ENCODE data around the gene HOXC6. TPM values are rescaled to one million over a fixed set of nuclear protein-coding genes. Genes with fewer than 3 reads are reported as not detected.

HOXC6 gene
- total RNA-seq, 2 experiments from 2014 or later: not detected

- no peaks in the 10 kb centered on the region for H3K9me3 Mint-ChIP-seq
- H3K27me3 Mint-ChIP-seq: peaks cover 99% of the 10 kb centered on the region
- ChIA-PET POLR2A (no interaction called here), CTCF (interaction anchor here (1.4 to 1.9 kb wide), 2 partner anchors 9 to 12 kb away, joined by 5 read pairs; partner anchors contain the start of gene HOXC10)
- peak overlapping the region; percentile 45 for H3K4me3 Mint-ChIP-seq
- H3K27ac Mint-ChIP-seq: peak overlapping the region; percentile 62
- H3K36me3 Mint-ChIP-seq (ENCODE audit: low read depth): no peaks in the 10 kb centered on the region
- H3K4me1 Mint-ChIP-seq: peaks cover 31% of the 10 kb centered on the region
- no peak for DNase-seq
These were observed 34.3 kb upstream of the HOXC6 start for GRCh38 chr12:53994009-53994263.

- peaks cover 99% of the 10 kb centered on the region for H3K27me3 Mint-ChIP-seq
- no peaks in the 10 kb centered on the region for H3K9me3 Mint-ChIP-seq
- ChIA-PET CTCF (interaction anchor here (1.9 kb wide), 1 partner anchor 12 kb away, joined by 5 read pairs; no protein-coding TSS in a partner anchor), POLR2A (no interaction called here)
- no peak for DNase-seq
- H3K4me3 Mint-ChIP-seq: peak overlapping the region; percentile 45
- H3K27ac Mint-ChIP-seq: peak overlapping the region; percentile 62
- H3K36me3 Mint-ChIP-seq (ENCODE audit: low read depth): no peaks in the 10 kb centered on the region
- peaks cover 26% of the 10 kb centered on the region for H3K4me1 Mint-ChIP-seq
These were observed 33.8 kb upstream of the HOXC6 start for GRCh38 chr12:53994264-53995001.

- DNase-seq: no peak
- H3K4me3 Mint-ChIP-seq: peak overlapping the region; percentile 38
- ChIA-PET POLR2A (no interaction called here), CTCF (no interaction called here)
- peak overlapping the region; percentile 57 for H3K27ac Mint-ChIP-seq
- no peaks in the 10 kb centered on the region for H3K9me3 Mint-ChIP-seq
- H3K36me3 Mint-ChIP-seq (ENCODE audit: low read depth): no peaks in the 10 kb centered on the region
- H3K27me3 Mint-ChIP-seq: peaks cover 99% of the 10 kb centered on the region
- H3K4me1 Mint-ChIP-seq: peaks cover 21% of the 10 kb centered on the region
These were observed 33.2 kb upstream of the HOXC6 start for GRCh38 chr12:53995002-53995377.

- Mint-ChIP-seq H3K27me3 (peaks cover 98% of the 10 kb centered on the region), H3K4me3 (peak overlapping the region; percentile 54), H3K36me3 (ENCODE audit: low read depth) (no peaks in the 10 kb centered on the region), H3K27ac (no peak overlapping the region), H3K9me3 (no peaks in the 10 kb centered on the region), H3K4me1 (peaks cover 17% of the 10 kb centered on the region)
- ChIA-PET POLR2A (no interaction called here), CTCF (interaction anchor here (1.1 to 1.2 kb wide), 2 partner anchors 28 to 196 kb away, joined by 3 read pairs; no protein-coding TSS in a partner anchor)
- no peak for DNase-seq
These were observed 32.6 kb upstream of the HOXC6 start for GRCh38 chr12:53995378-53996239.

- H3K9me3 Mint-ChIP-seq: no peaks in the 10 kb centered on the region
- CTCF ChIA-PET: interaction anchor here (0.8 to 1.2 kb wide), 4 partner anchors 10 to 211 kb away, joined by 3 to 4 read pairs (median 3); no protein-coding TSS in a partner anchor
- H3K27me3 Mint-ChIP-seq: peaks cover 98% of the 10 kb centered on the region
- no peaks in the 10 kb centered on the region for H3K36me3 Mint-ChIP-seq (ENCODE audit: low read depth)
- DNase-seq: no peak
- H3K27ac Mint-ChIP-seq: no peak overlapping the region
- peak overlapping the region; percentile 54 for H3K4me3 Mint-ChIP-seq
- POLR2A ChIA-PET: no interaction called here
- peaks cover 17% of the 10 kb centered on the region for H3K4me1 Mint-ChIP-seq
These were observed 31.7 kb upstream of the HOXC6 start for GRCh38 chr12:53996240-53997203.

DNA sequence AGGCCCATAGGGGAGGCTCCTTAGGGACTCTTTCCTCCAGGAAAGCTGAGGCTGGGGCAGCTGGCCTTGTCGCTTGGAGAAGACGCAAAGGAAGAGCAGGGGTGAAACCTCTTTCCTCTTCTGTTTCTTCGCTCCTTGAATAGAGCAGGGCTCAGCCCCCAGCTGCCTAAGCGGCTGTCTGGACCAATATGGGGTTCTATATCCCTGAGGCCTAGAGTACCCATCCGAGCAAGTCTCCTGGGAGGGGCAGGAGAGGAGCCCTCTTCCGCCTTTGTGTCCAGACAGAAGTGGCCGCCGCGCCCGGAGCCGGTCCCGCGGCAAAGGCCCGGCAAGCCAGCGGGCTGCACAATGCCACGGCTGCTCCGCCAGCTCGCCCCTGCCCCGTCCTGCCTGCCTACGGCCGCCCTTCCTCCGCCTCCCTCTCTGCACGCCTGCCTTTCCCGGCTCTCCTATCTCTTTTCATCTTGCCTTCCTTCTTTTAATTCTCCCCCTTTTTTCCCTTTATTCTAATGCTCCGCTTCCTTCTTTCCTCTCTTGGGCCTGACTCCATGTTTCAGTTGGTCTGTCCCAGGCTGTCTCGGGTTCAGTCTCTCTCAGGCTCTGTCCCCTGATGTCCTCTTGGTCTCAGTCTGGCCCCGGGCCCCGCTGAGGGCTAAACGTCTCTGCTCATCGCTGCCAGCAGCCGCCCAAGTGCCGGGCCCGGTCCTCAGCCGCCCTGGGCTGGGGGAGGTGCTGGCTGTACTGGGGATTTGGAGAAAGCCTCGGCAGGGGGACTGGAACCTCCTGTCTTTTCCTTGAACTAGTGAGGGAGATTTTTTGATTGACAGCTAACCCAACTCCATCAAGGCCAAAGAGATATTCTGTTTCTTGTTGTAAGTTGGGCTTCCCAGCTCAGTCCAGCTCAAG is 30.8 kb upstream of the HOXC6 start:
- Mint-ChIP-seq H3K9me3 (no peaks in the 10 kb centered on the region), H3K36me3 (ENCODE audit: low read depth) (no peaks in the 10 kb centered on the region), H3K27me3 (peaks cover 98% of the 10 kb centered on the region), H3K4me1 (peaks cover 18% of the 10 kb centered on the region), H3K4me3 (no peak overlapping the region), H3K27ac (no peak overlapping the region)
- ChIA-PET POLR2A (no interaction called here), CTCF (interaction anchor here (0.6 to 1.2 kb wide), 5 partner anchors 9 to 217 kb away, joined by 3 to 4 read pairs (median 3); partner anchors contain the start of gene HOXC10)
- DNase-seq: no peak

DNA sequence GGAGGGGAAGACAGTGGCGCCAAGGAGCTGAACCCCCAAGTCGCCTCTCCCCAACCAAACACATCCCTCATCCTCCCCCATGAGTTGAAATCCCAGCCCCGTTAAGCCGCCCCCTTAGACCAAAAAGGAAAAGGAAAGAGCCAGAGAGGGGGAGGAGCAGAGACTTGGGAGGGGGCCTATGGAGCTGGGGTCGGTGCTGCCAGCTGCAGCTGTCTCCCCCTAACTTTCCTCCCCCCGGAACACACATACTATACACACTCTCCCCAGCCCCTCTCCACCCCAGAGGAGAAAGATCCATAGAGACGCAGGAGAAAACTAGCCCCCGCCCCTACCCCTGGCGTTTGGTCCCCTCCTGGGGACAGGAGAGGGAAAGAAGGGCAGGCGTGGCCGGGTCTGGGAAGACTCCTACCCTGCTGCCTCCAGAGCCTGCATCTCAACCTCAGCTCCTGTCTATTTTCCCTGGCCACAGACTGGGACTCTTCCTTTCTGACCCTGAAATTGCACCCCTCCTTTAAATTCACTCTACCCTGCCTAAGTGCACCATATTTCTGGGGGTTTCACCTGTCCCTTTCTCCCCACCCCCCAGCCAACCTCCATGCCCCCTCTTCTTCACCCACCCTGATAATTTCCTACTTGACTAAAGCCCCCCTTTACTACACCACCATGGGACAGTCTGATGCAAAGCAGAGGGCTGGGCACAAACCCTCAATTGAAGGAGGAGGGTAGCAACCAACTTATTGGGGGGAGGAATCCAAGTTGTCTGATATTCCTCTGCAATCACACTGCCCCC is 29.9 kb upstream of the HOXC6 start:
- no peak for DNase-seq
- H3K4me1 Mint-ChIP-seq: peaks cover 20% of the 10 kb centered on the region
- H3K4me3 Mint-ChIP-seq: no peak overlapping the region
- CTCF ChIA-PET: interaction anchor here (0.6 to 1.2 kb wide), 3 partner anchors 8 to 216 kb away, joined by 3 to 4 read pairs (median 3); partner anchors contain the start of gene HOXC10
- POLR2A ChIA-PET: no interaction called here
- H3K9me3 Mint-ChIP-seq: no peaks in the 10 kb centered on the region
- no peaks in the 10 kb centered on the region for H3K36me3 Mint-ChIP-seq (ENCODE audit: low read depth)
- peaks cover 98% of the 10 kb centered on the region for H3K27me3 Mint-ChIP-seq
- H3K27ac Mint-ChIP-seq: no peak overlapping the region

DNA sequence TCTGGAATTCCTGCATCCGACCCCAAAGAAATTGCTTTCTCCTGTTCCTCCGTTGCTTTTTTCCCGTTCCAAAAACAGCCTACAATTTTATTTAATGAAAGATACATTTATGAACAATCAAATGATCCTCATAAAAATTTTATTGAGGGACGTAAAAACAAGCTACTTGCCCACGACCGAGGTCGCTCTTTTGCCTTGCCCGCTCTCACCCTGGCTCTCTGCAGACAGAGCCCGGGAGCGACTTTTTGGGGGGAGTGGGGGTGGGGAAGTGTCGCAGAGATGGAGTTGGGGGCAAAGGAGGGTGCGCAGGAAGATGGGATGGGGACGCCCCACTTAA is 29.4 kb upstream of the HOXC6 start:
- H3K27me3 Mint-ChIP-seq: peaks cover 98% of the 10 kb centered on the region
- H3K4me3 Mint-ChIP-seq: no peak overlapping the region
- ChIA-PET CTCF (interaction anchor here (1.4 to 1.7 kb wide), 2 partner anchors 11 to 45 kb away, joined by 4 read pairs; no protein-coding TSS in a partner anchor), POLR2A (no interaction called here)
- peaks cover 1% of the 10 kb centered on the region for H3K36me3 Mint-ChIP-seq (ENCODE audit: low read depth)
- DNase-seq: no peak
- H3K27ac Mint-ChIP-seq: no peak overlapping the region
- peaks cover 20% of the 10 kb centered on the region for H3K4me1 Mint-ChIP-seq
- no peaks in the 10 kb centered on the region for H3K9me3 Mint-ChIP-seq

- peak overlapping the region; percentile 16 for H3K4me3 Mint-ChIP-seq
- DNase-seq: no peak
- peaks cover 1% of the 10 kb centered on the region for H3K36me3 Mint-ChIP-seq (ENCODE audit: low read depth)
- peak overlapping the region; percentile 31 for H3K27ac Mint-ChIP-seq
- H3K4me1 Mint-ChIP-seq: peaks cover 17% of the 10 kb centered on the region
- peaks cover 98% of the 10 kb centered on the region for H3K27me3 Mint-ChIP-seq
- CTCF ChIA-PET: interaction anchor here (0.6 to 1.7 kb wide), 7 partner anchors 11 to 208 kb away, joined by 3 to 4 read pairs (median 3); no protein-coding TSS in a partner anchor
- no peaks in the 10 kb centered on the region for H3K9me3 Mint-ChIP-seq
- POLR2A ChIA-PET: no interaction called here
These were observed 28.6 kb upstream of the HOXC6 start for GRCh38 chr12:53999559-54000115.

DNA sequence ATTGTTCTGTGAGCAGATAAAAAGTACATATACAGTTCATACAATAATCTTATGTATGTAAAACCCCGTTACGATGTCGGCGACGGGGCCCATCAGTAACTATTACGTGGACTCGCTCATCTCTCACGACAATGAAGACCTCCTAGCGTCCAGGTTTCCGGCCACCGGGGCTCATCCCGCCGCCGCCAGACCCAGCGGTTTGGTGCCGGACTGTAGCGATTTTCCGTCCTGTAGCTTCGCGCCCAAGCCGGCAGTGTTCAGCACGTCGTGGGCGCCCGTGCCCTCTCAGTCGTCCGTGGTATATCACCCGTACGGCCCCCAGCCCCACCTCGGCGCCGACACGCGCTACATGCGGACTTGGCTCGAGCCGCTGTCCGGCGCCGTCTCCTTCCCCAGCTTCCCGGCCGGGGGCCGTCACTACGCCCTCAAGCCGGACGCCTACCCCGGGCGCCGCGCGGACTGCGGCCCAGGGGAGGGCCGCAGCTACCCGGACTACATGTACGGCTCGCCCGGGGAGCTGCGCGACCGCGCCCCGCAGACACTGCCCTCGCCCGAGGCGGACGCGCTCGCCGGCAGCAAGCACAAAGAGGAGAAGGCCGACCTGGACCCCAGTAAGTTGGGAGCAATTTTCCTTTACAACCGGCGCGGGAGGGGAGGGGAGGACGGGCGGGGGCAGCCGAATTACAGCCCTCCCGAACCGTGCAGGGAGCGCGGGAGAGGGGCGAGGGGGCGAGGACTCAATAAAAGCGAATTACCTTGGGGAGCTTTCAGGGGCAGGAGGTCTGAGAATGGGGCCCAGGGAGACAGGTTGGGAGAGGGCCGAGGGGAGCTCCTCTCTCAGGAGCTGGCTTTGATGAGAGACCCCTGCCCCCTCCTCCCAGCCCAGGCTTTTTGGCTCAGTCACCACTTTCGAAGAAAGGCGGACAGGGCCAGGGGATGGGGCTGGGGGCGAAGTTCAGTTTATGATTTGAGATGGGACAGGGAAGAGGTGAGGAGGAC is 27.8 kb upstream of the HOXC6 start, which contains the start of gene HOXC9:
Gene HOXC9 (plus strand): TSS at position 46 of the 999 bp plus-strand sequence. CDS start 28 bp downstream, at position 74.
- CTCF ChIA-PET: interaction anchor here (0.6 to 1.7 kb wide), 9 partner anchors 12 to 207 kb away, joined by 3 to 5 read pairs (median 4); partner anchors contain the start of gene HOXC10

More for the DNA sequence above, 27.8 kb upstream of the HOXC6 start, which contains the start of gene HOXC9:
- POLR2A ChIA-PET: no interaction called here
- Mint-ChIP-seq H3K36me3 (ENCODE audit: low read depth) (peaks cover 1% of the 10 kb centered on the region), H3K27ac (peak within 1 kb of the TSS; percentile 66), H3K4me1 (peaks cover 10% of the 10 kb centered on the region), H3K9me3 (no peaks in the 10 kb centered on the region), H3K4me3 (peak within 1 kb of the TSS; percentile 16), H3K27me3 (peaks cover 96% of the 10 kb centered on the region)
- DNase-seq: no peak
